Iris pigment epithelial cell (primary cell): ENCODE measurements around the gene CYB5D1.
"Not testable (repeated sequence)": the region's sequence is repeated elsewhere in the genome, so short reads cannot be mapped to it uniquely, and the experiment has no call there.

Source experiments
- DNase-seq: peaks from one replicate; pipeline ENCODE4 v3.0.0-alpha.2; 2011; ENCODE audit warnings: low read depth

The CYB5D1 gene

GRCh38 chr17:7856011-7856810 lies 1.6 kb upstream of the CYB5D1 start:
- peak; percentile 52 for DNase-seq

DNA sequence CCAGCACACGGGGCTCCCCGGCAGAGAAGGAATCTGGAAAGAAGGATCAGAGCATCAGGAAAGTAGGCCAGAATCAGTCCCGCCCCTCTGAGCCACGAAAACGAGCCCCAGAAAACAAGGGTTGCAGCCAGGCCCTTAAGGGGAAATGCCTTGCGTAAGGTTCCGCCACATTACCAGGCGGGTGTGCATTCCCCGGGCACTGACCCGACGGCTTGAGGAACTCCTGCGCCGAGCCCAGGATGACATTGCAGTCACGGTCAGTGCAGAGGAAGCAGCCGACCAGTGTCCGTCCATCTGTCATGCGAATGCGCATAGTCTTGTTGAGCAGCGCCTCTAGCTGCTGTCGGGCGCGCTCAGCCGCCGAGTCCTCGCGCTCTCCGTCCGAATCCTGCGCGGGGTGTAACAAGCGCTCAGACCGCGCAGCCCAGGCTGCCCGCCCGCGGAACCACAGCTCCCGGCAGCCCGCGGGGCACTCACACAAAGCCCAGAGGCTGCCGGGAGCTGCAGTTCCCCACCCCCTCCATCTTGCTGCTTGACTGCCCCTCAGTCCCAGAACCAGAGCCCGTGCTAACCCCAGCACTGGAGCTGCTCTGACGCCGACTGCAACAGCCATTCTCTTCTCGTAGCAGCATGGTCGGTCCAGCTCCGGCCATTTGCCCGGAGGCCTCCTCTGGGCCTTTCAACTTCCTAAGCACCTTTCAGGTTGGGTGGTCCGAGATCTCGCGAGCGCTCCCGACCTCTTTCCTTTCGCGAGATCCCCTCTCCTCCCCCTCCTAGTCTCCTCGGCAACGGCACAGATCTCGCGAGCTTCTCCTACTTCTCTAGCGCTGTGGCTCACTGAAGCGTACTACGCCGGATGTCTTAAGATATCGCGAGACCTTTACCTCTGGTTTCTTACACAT lies 741 bp upstream of the CYB5D1 start, which contains the start of gene NAA38:
TSS of gene NAA38 (minus strand) at position 749 of the 902 bp plus-strand sequence. CDS start at position 653, 96 bp downstream.
- peak; percentile 99 for DNase-seq

- peak; percentile 71 for DNase-seq
Observed at GRCh38 chr17:7858522-7858810, 663 bp downstream of the CYB5D1 start.

GRCh38 chr17:7859028-7859427 lies 1.2 kb downstream of the CYB5D1 start:
- DNase-seq, result no peak

DNA sequence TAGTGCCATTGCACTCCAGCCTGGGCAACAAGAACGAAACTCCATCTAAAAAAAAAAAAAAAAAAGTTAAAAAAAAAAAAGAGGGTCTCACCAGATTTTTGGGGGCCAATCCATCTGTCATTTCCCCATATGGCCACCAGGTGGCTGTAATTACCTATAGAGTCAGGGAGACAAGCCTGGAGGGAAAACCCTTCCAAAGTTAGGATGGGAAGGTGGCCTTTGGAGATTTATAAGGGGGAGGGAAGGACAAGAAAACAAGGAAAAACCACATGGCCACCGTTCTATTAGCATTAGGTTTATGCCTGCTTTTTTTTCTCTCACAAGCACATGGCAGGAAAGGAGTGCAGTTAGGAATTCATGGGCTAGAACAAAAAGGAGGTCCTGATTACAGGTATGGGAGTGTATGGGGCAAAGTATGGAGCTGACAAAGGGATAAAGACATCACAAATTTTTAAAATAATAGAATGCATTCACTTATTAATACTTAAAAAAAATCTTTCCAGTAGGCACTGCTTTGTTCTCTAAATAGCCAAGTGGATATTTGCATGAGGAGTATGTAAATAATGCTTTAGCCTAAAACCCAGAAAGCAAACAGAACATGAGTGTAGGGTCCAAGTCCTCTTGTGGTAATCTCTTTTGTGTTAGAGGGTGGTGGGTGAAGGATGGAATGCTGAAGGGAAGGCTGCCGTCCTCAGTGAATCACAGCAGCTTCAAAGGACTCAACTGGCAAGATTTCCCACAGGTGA lies 5.1 kb downstream of the CYB5D1 start:
- no peak for DNase-seq

DNA sequence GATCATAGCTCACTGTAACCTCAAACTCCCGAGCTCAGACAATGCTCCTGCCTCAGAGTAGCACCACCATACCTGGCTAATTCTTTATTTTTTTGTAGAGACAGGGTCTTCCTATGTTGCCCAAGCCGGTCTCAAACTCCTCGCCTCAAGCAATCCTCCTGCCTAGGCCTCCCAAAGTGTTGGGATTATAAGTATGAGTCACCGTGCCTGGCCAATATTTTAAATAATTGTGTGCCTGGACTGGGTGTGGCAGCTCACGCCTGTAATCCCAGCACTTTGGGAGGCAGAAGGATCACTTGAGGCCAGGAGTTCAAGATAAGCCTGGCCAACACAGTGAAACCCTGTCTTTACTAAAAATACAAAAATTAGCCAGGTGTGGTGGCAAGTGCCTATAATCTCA lies 6.6 kb downstream of the CYB5D1 start:
- DNase-seq, result not testable (repeated sequence)

- no peak for DNase-seq
Observed at GRCh38 chr17:7864995-7865650, 7.3 kb downstream of the CYB5D1 start.

DNA sequence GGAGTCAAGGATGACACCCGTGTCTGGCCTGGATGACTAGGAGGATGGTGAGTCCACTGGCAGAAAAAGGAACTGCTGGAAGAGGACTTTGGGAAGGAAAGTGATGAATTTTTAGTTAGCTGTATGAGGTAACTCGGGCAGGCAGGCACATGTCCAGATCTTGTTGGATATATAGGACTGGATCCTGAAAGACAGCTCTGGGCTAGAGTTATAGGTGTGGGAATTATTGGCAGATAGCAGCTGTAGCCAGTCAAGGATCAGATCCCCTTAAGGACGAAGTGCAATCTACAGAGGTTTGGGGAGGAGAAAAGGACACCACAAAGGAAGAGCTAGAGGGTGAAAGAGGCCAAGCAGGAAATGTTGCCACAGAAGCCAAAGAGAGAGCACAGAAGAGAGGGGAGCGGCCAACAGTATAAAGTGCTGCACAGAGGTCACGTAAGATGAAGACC lies 10.1 kb downstream of the CYB5D1 start:
- DNase-seq, result no peak

GRCh38 chr17:7873051-7873450 lies 15.2 kb downstream of the CYB5D1 start:
- DNase-seq, result no peak

DNA sequence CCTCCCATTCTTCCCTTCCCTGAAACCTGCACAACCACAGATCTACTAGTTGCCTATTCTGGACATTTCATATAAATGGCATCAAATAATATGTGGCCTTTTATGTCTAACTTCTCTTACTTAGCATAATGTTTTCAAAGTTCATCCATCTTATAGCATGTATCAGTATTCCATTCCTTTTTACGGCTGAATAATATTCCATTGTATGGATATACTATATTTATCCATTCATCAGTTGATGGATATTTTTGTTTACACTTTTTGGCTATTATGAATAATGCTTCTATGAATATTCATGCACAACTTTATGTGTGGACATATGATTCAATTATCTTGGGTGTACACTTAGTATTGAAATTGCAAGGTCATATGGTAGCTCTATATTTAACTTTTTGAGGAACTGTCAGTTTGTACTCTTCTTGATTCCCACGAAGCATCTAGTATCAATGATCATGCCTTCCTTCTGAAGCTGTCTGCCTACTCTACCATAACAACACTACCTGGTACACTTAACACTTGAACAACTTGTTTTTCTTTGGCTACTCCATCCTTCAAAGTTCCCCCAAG lies 18.1 kb downstream of the CYB5D1 start:
- DNase-seq, result no peak

DNA sequence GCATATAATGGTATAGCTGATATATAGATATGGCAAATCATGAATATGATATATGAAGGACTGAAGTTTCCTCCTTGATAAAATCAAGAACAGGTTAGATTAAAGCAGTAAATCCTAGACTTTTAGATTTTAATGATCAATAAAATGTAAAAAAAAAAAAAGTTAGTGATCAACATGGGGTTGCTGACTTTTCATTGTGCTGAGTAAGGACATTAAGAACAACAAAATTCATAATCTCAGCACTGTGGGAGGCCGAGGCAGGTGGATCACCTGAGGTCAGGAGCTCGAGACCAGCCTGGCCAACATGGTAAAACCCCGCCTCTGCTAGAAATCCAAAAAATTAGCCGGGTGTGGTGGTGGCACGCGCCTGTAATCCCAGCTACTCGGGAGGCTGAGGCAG lies 20.4 kb downstream of the CYB5D1 start:
- DNase-seq, result no peak

DNA sequence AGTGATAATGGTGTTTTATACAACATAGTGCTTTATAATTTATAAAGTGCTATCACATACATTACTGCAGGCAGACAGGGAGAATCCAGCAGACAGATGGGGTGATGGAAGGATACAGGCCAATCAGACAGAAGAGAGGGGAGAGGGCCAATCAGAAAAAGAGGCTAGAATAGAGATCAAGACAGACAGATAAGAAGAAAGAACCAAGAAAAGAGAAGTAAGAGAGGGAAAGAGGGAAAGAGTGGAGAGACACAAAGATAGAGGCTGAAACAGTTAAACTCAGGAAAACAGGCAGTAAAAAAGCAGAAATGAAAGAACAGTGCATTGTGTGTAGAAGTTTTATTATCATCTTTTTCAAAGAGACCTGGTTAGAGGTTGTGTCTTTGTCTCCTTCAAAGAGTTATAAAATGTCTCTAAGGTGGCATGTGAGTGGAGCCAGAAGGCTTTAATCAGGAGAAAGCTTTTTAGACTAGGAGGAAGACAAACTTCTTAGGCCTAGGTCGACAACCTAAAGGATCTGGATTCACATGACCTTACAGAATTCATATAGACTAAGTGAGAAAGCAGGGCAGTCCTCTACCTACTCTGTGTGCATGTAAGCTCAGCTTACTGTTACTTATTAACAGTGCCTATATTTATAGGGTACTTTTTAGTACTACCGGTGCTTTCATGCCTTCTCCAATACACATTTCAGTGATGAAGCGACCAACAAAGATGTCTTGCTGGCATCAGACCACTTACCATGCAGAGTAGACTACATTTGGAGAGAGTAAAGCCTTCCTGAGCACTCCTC lies 22.5 kb downstream of the CYB5D1 start:
- no peak for DNase-seq

- peak; percentile 34 for DNase-seq
Observed at GRCh38 chr17:7881276-7882054, 23.7 kb downstream of the CYB5D1 start.

DNA sequence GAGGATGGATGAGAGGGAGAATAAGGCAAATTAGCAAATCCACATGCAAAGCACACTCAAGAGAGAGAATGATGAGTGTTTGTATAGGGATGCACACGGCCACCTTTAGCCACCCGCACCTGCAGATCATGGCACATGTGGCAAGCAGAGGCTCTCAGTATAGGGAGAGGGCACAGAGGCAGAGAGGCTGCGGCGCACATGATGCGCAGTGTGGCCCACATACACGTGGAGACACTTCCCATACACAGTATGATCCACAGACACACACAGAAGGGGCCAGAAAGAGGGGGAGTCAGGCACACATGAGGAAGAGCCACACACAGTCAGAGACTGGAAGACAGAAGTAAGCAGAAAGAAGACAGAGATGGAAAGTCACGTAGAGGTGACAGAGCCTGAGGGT lies 24.3 kb downstream of the CYB5D1 start:
- no peak for DNase-seq

DNA sequence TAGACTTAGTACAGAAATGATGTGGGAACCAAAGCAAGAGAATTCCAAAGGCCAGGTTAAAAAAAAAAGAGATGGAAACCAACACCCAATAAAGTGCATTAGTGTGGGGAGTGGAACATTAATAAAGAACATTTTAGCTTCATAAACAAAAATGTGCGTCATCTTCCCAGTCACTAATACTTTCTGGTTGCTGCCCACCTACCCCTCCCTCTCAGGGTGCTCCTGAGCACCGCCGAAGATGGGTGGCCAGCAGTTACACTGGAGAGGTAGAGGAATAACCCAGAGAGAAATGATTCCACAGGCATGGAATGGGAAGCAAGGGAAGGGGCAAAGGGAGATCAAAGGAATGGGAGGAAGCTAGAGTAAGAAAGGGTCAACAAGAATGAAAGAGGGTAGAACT lies 24.8 kb downstream of the CYB5D1 start:
- peak; percentile 31 for DNase-seq

- peak; percentile 49 for DNase-seq
Observed at GRCh38 chr17:7883781-7884386, 26.1 kb downstream of the CYB5D1 start.

- DNase-seq, result no peak
Observed at GRCh38 chr17:7884581-7885366, 27.0 kb downstream of the CYB5D1 start.

- DNase-seq, result no peak
Observed at GRCh38 chr17:7885367-7886226, 27.8 kb downstream of the CYB5D1 start.
